Measurements from ENCODE around the gene SPDYE6.
"Not testable (repeated sequence)": the region's sequence is repeated elsewhere in the genome, so short reads cannot be mapped to it uniquely, and the experiment has no call there.

SPDYE6 gene

DNA sequence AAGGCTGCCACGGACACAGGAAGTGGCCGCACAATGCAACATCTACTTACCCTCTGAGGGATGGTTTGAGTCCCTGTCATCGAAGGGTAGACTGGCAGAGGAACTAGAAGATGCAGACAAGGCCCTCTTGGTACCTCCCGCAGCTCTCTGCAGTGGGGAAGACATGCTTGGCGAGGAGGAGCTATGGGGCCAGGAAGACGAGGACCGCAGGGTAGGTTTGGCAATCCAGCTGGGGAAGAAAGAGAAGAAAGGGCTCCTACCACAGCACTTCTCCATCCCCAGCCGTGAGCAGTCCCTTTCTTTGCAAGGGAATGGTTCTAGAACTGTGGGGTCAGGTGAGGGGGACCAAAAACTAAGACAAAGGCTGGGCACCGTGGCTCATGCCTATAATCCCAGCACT is 26.9 kb downstream of the SPDYE6 start:
- H3K9me3 Mint-ChIP-seq; H3K4me1 Mint-ChIP-seq (ENCODE audit: low read depth); H3K4me3 Mint-ChIP-seq; H3K27ac Mint-ChIP-seq; H3K36me3 Mint-ChIP-seq (ENCODE audit: low read depth); H3K27me3 Mint-ChIP-seq: not testable (repeated sequence)

DNA sequence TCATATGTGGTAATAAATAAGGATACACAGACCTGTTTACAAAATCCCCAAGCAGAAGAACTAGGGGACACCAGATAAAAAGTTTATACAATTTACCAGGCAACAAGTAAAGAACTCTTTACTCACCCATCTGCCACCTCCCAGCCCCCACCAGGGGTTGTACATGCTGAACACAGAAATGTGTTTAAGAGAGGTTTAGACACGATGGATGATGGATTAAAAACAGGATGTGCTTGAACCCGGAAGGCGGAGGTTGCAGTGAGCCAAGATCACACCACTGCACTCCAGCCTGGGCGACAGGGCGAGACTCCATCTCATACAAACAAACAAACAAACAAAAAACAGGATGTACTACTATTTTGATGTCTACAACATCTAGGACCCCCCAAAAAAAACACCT is 27.4 kb downstream of the SPDYE6 start:
- not testable (repeated sequence) for H3K27me3 Mint-ChIP-seq; H3K4me1 Mint-ChIP-seq (ENCODE audit: low read depth); H3K27ac Mint-ChIP-seq; H3K4me3 Mint-ChIP-seq; H3K9me3 Mint-ChIP-seq; H3K36me3 Mint-ChIP-seq (ENCODE audit: low read depth)

- not testable (repeated sequence) for H3K27me3 Mint-ChIP-seq, H3K9me3 Mint-ChIP-seq
Measured at GRCh38 chr7:102327183-102327582, 29.1 kb downstream of the SPDYE6 start.

DNA sequence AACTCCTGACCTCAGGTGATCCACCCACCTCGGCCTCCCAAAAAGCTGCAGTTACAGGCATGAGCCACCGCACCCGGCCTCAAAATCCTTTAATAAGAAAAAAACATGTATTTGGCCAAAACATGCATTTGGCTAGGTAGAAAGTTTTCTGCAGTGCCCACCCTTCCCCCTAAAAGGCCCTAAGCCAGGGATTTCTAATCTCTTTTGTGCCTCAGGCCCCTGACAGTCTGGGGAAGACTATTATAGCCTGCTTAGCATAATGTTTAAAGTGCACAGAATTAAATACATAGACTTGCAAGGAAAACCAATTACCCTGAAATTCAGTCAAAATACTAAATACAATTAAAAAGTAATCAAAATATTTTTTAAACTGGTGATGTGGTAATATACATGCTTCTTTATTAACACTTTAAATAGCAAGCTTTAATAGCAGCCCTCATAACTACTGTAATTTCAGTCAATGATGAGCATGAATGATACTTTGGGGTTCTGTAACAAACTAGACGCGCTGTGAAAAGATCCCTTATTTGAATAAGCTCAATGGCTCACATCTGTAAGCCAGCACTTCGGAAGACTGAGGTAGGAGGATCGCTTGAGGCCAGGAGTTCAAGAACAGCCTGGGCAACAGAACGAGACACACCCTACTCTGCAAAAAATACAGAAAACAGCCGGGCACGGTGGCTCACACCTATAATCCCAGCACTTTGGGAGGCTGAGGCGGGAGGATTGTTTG is 29.9 kb downstream of the SPDYE6 start:
- Mint-ChIP-seq H3K36me3 (ENCODE audit: low read depth) (no peaks in the 10 kb centered on the region), H3K4me1 (ENCODE audit: low read depth) (no peaks in the 10 kb centered on the region), H3K4me3 (no peak overlapping the region), H3K27me3 (no peaks in the 10 kb centered on the region), H3K27ac (no peak overlapping the region), H3K9me3 (no peaks in the 10 kb centered on the region)

More at GRCh38 chr7:102327183-102327582, 29.1 kb downstream of the SPDYE6 start:
- H3K27ac Mint-ChIP-seq; H3K4me3 Mint-ChIP-seq; H3K36me3 Mint-ChIP-seq (ENCODE audit: low read depth); H3K4me1 Mint-ChIP-seq (ENCODE audit: low read depth): not testable (repeated sequence)

DNA sequence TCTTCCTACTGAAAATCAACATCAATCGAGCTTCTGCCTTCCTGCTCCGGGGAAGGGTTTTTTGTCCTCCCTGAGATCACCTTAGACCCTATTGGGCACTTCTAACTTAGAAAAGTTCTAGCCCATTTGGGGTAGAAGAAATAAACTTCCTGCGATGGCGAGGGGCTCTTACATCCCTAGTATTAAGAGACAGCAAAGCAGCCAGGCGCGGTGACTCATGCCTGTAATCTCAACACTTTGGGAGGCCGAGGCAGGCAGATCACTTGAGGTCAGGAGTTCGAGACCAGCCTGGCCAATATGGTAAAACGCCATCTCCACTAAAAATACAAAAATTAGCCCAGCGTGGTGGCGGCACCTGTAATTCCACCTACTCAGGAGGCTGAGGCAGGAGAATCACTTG is 31.1 kb downstream of the SPDYE6 start:
- not testable (repeated sequence) for H3K9me3 Mint-ChIP-seq; H3K4me1 Mint-ChIP-seq (ENCODE audit: low read depth); H3K27ac Mint-ChIP-seq; H3K27me3 Mint-ChIP-seq; H3K4me3 Mint-ChIP-seq; H3K36me3 Mint-ChIP-seq (ENCODE audit: low read depth)

- H3K27me3 Mint-ChIP-seq = no peaks in the 10 kb centered on the region
- no peaks in the 10 kb centered on the region for H3K9me3 Mint-ChIP-seq
- H3K27ac Mint-ChIP-seq = no peak overlapping the region
- H3K4me3 Mint-ChIP-seq = no peak overlapping the region
- no peaks in the 10 kb centered on the region for H3K36me3 Mint-ChIP-seq (ENCODE audit: low read depth)
- no peaks in the 10 kb centered on the region for H3K4me1 Mint-ChIP-seq (ENCODE audit: low read depth)
Measured at GRCh38 chr7:102323914-102324195, 32.4 kb downstream of the SPDYE6 start.

GRCh38 chr7:102322202-102322715 is 34.0 kb downstream of the SPDYE6 start:
- no peaks in the 10 kb centered on the region for H3K9me3 Mint-ChIP-seq
- no peak overlapping the region for H3K4me3 Mint-ChIP-seq
- no peak overlapping the region for H3K27ac Mint-ChIP-seq
- H3K27me3 Mint-ChIP-seq = no peaks in the 10 kb centered on the region
- no peaks in the 10 kb centered on the region for H3K4me1 Mint-ChIP-seq (ENCODE audit: low read depth)
- H3K36me3 Mint-ChIP-seq (ENCODE audit: low read depth) = no peaks in the 10 kb centered on the region

DNA sequence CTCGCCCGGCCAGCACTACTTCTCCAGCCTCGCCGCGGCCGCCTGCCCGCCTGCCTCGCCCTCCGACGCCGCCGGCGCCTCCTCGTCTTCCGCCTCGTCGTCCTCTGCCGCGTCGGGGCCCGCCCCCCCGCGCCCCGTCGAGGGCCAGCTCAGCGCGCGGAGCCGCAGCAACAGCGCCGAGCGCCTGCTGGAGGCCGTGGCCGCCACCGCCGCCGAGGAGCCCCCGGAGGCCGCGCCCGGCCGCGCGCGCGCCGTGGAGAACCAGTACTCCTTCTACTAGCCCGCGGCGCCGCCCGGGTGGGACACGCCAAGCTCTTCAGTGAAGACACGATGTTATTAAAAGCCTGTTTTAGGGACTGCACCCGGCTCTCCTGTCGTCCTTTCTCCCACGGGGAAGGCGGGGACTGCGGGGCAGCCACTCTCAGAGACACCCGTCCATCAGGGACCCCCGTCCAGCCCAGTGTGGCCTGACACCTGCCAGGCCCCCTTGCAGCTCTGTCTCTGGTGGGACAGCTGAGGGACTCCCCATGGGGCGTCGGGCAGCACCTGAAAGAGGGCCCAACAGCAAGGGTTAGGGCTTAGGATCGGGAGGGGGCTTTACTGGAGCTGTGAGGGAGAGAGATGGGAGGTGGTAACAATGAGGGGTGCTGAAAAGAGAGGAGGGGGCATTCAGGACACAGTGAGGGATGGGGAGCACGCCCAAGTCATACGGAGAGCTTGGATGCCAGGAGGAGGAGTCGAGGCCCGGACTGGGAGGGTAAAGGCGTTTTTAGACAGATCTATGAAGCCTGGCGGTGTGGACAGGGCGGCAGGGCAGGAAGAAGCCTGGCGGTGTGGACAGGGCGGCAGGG is 34.7 kb downstream of the SPDYE6 start:
- no peaks in the 10 kb centered on the region for H3K4me1 Mint-ChIP-seq (ENCODE audit: low read depth)
- H3K27me3 Mint-ChIP-seq = no peaks in the 10 kb centered on the region
- no peak overlapping the region for H3K27ac Mint-ChIP-seq
- no peaks in the 10 kb centered on the region for H3K9me3 Mint-ChIP-seq
- no peak overlapping the region for H3K4me3 Mint-ChIP-seq
- no peaks in the 10 kb centered on the region for H3K36me3 Mint-ChIP-seq (ENCODE audit: low read depth)

- Mint-ChIP-seq H3K4me1 (ENCODE audit: low read depth) (no peaks in the 10 kb centered on the region), H3K27me3 (no peaks in the 10 kb centered on the region), H3K4me3 (no peak overlapping the region), H3K9me3 (no peaks in the 10 kb centered on the region), H3K36me3 (ENCODE audit: low read depth) (no peaks in the 10 kb centered on the region), H3K27ac (no peak overlapping the region)
Measured at GRCh38 chr7:102320601-102321350, 35.5 kb downstream of the SPDYE6 start.

- Mint-ChIP-seq H3K4me1 (ENCODE audit: low read depth) (no peaks in the 10 kb centered on the region), H3K27ac (no peak overlapping the region), H3K27me3 (no peaks in the 10 kb centered on the region), H3K4me3 (no peak overlapping the region), H3K9me3 (no peaks in the 10 kb centered on the region), H3K36me3 (ENCODE audit: low read depth) (no peaks in the 10 kb centered on the region)
Measured at GRCh38 chr7:102320181-102320580, 36.1 kb downstream of the SPDYE6 start.

DNA sequence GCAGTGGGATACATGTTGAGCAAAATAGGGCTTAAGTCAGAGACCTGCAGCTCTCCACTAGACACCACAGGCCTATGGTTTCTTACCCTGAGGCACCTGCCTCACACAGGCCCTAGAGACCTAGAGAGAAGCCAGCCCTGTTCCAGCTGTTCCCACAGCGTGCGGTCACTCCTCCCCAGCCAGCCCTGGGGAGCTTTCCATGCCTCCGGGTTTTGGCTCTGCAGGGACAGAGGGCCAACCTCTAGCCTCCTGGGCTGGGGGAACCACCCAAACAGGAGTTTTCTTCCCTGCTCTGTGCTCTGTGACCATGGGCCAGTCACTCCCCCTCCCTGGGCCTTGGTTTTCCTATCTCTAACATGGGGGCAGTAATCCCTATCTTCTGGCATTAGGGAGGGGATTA is 36.6 kb downstream of the SPDYE6 start:
- H3K36me3 Mint-ChIP-seq (ENCODE audit: low read depth) = no peaks in the 10 kb centered on the region

GRCh38 chr7:102318482-102318971 is 37.7 kb downstream of the SPDYE6 start:
- no peaks in the 10 kb centered on the region for H3K9me3 Mint-ChIP-seq
- H3K27ac Mint-ChIP-seq = no peak overlapping the region
- no peak overlapping the region for H3K4me3 Mint-ChIP-seq
- H3K4me1 Mint-ChIP-seq (ENCODE audit: low read depth) = no peaks in the 10 kb centered on the region
- H3K27me3 Mint-ChIP-seq = no peaks in the 10 kb centered on the region
- H3K36me3 Mint-ChIP-seq (ENCODE audit: low read depth) = no peaks in the 10 kb centered on the region

More for the DNA sequence above, 36.6 kb downstream of the SPDYE6 start:
- H3K27me3 Mint-ChIP-seq = no peaks in the 10 kb centered on the region
- H3K27ac Mint-ChIP-seq = no peak overlapping the region
- no peaks in the 10 kb centered on the region for H3K4me1 Mint-ChIP-seq (ENCODE audit: low read depth)
- H3K9me3 Mint-ChIP-seq = no peaks in the 10 kb centered on the region
- no peak overlapping the region for H3K4me3 Mint-ChIP-seq

- H3K36me3 Mint-ChIP-seq (ENCODE audit: low read depth) = no peaks in the 10 kb centered on the region
- H3K4me3 Mint-ChIP-seq = no peak overlapping the region
- H3K9me3 Mint-ChIP-seq = no peaks in the 10 kb centered on the region
- no peaks in the 10 kb centered on the region for H3K27me3 Mint-ChIP-seq
- H3K4me1 Mint-ChIP-seq (ENCODE audit: low read depth) = no peaks in the 10 kb centered on the region
- no peak overlapping the region for H3K27ac Mint-ChIP-seq
Measured at GRCh38 chr7:102317231-102318059, 38.8 kb downstream of the SPDYE6 start.

DNA sequence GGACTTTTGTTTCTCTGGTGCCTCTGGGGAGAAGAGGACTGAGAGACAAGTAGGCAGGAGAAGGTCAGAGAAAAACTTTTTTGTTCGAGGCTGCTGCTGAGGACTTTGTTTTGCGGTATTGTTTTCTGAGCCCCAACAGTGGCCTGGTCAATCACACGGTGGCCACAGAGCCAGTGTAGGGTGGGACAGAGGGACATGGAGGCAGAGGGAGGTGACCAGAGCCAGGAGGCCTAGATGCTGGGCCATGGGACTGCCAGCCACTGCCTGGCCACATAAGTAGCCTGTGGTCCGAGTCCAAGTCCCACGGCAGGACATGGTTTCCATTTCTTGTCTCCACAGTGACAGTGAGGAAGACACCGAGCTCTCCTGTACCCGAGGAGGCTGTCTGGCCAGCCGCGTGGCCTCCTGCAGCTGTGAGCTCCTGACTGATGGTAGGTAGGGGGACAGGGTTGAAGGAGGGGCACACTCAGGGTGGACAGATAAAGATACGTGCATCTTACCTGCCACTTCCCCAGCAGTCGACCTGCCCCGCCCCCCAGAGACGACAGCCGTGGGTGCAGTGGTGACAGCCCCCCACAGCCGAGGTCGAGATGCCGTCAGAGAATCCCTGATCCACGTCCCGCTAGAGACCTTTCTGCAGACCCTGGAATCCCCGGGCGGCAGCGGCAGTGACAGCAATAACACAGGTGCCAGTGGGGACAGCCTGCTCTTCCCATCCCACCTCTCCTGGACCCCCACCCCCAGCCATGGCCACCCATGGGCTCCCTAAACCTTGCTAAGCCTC is 42.1 kb downstream of the SPDYE6 start:
- no peaks in the 10 kb centered on the region for H3K36me3 Mint-ChIP-seq (ENCODE audit: low read depth)
- H3K27me3 Mint-ChIP-seq = no peaks in the 10 kb centered on the region
- H3K27ac Mint-ChIP-seq = no peak overlapping the region
- no peaks in the 10 kb centered on the region for H3K9me3 Mint-ChIP-seq
- H3K4me3 Mint-ChIP-seq = no peak overlapping the region
- peaks cover 2% of the 10 kb centered on the region for H3K4me1 Mint-ChIP-seq (ENCODE audit: low read depth)

Data from stimulated activated naive CD8-positive, alpha-beta T cell treated with anti-CD3 and anti-CD28 coated beads, Interleukin-15, Interleukin-2, amounts not matched to agents 100 ng/mL and 50 ng/mL, for 24 hours (primary cell).